ENCODE results near the gene LRWD1. TPM values are rescaled to one million over a fixed set of nuclear protein-coding genes. Genes with fewer than 3 reads are reported as not detected.

The LRWD1 gene
- total RNA-seq, 1 experiment from 2014 or later, result 55.8 TPM

- peak; percentile 60 for ATAC-seq
- H3K4me3 ChIP-seq (ENCODE audit: low read depth in 2 of 2, low read length in 2 of 2), result no peak overlapping the region
Observed at GRCh38 chr7:102451371-102452054, 13.3 kb upstream of the LRWD1 start.

GRCh38 chr7:102452451-102452850, 12.3 kb upstream of the LRWD1 start:
- Histone ChIP-seq H3K9me3 (ENCODE audit: control insufficient read depth, insufficient read depth, low read depth, low read length) (no peaks in the 10 kb centered on the region), H3K36me3 (ENCODE audit: control insufficient read depth, insufficient read depth, low read length) (no peaks in the 10 kb centered on the region), H3K27ac (ENCODE audit: low read length) (no peak overlapping the region), H3K4me1 (ENCODE audit: control insufficient read depth, insufficient read depth, low read length) (peaks cover 9% of the 10 kb centered on the region), H3K27me3 (ENCODE audit: control insufficient read depth, insufficient read depth, low read length) (no peaks in the 10 kb centered on the region), H3K4me3 (ENCODE audit: low read depth in 2 of 2, low read length in 2 of 2) (no peak overlapping the region)
- ChIA-PET POLR2A (no interaction called here), CTCF (interaction anchor here (0.7 kb wide), 1 partner anchor 178 kb away, joined by 3 read pairs; no protein-coding TSS in a partner anchor)
- intact Hi-C loops (cut with micrococcal nuclease; ENCODE audit: unreplicated experiment) (no loop called here), in situ Hi-C loops (cut with HindIII; ENCODE audit: low pct_unique_long_range_greater_than_20kb, low sequenced_read_pairs) (no loop called here)
- BruUV-seq (replicated peaks), result no TSS peak
- TF ChIP-seq SIN3A (IDR thresholded peaks at IDR 0.05; ENCODE audit: borderline replicate concordance, insufficient read depth, low read depth, low read length), result no peak
- DNase-seq (ENCODE audit: low read depth, low spot score) (no peak), ATAC-seq (no peak)

More at GRCh38 chr7:102451371-102452054, 13.3 kb upstream of the LRWD1 start:
- intact Hi-C loops (cut with micrococcal nuclease; ENCODE audit: unreplicated experiment) (no loop called here), in situ Hi-C loops (cut with HindIII; ENCODE audit: low pct_unique_long_range_greater_than_20kb, low sequenced_read_pairs) (no loop called here)
- ChIA-PET POLR2A (no interaction called here), CTCF (interaction anchor here (0.7 kb wide), 1 partner anchor 269 kb away, joined by 5 read pairs; no protein-coding TSS in a partner anchor)
- Histone ChIP-seq H3K36me3 (ENCODE audit: control insufficient read depth, insufficient read depth, low read length) (no peaks in the 10 kb centered on the region), H3K9me3 (ENCODE audit: control insufficient read depth, insufficient read depth, low read depth, low read length) (no peaks in the 10 kb centered on the region), H3K27ac (ENCODE audit: low read length) (no peak overlapping the region), H3K4me1 (ENCODE audit: control insufficient read depth, insufficient read depth, low read length) (peaks cover 7% of the 10 kb centered on the region), H3K27me3 (ENCODE audit: control insufficient read depth, insufficient read depth, low read length) (no peaks in the 10 kb centered on the region)
- no TSS peak for BruUV-seq (replicated peaks)
- TF ChIP-seq SIN3A (IDR thresholded peaks at IDR 0.05; ENCODE audit: borderline replicate concordance, insufficient read depth, low read depth, low read length) (no peak), REST (IDR thresholded peaks at IDR 0.05; ENCODE audit: insufficient read depth in 1 of 2, low read depth in 2 of 2, low read length in 1 of 2) (no peak), POLR2AphosphoS5 (IDR thresholded peaks at IDR 0.05; ENCODE audit: low read depth, low read length) (no peak), TCF7L2 (IDR thresholded peaks at IDR 0.05; ENCODE audit: low read depth, low read length) (no peak)
- TF ChIP-seq, protein P1, sequence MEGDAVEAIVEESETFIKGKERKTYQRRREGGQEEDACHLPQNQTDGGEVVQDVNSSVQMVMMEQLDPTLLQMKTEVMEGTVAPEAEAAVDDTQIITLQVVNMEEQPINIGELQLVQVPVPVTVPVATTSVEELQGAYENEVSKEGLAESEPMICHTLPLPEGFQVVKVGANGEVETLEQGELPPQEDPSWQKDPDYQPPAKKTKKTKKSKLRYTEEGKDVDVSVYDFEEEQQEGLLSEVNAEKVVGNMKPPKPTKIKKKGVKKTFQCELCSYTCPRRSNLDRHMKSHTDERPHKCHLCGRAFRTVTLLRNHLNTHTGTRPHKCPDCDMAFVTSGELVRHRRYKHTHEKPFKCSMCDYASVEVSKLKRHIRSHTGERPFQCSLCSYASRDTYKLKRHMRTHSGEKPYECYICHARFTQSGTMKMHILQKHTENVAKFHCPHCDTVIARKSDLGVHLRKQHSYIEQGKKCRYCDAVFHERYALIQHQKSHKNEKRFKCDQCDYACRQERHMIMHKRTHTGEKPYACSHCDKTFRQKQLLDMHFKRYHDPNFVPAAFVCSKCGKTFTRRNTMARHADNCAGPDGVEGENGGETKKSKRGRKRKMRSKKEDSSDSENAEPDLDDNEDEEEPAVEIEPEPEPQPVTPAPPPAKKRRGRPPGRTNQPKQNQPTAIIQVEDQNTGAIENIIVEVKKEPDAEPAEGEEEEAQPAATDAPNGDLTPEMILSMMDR (IDR thresholded peaks at IDR 0.05), result no peak
- DNase-seq (ENCODE audit: low read depth, low spot score), result no peak

GRCh38 chr7:102453319-102453718, 11.5 kb upstream of the LRWD1 start:
- no TSS peak for BruUV-seq (replicated peaks)
- Histone ChIP-seq H3K36me3 (ENCODE audit: control insufficient read depth, insufficient read depth, low read length) (no peaks in the 10 kb centered on the region), H3K9me3 (ENCODE audit: control insufficient read depth, insufficient read depth, low read depth, low read length) (no peaks in the 10 kb centered on the region), H3K4me3 (ENCODE audit: low read depth in 2 of 2, low read length in 2 of 2) (no peak overlapping the region), H3K4me1 (ENCODE audit: control insufficient read depth, insufficient read depth, low read length) (peaks cover 9% of the 10 kb centered on the region), H3K27me3 (ENCODE audit: control insufficient read depth, insufficient read depth, low read length) (no peaks in the 10 kb centered on the region), H3K27ac (ENCODE audit: low read length) (no peak overlapping the region)
- no peak for TF ChIP-seq TCF7L2 (IDR thresholded peaks at IDR 0.05; ENCODE audit: low read depth, low read length)
- no peak for TF ChIP-seq SIN3A (IDR thresholded peaks at IDR 0.05; ENCODE audit: borderline replicate concordance, insufficient read depth, low read depth, low read length)
- no peak for TF ChIP-seq POLR2AphosphoS5 (IDR thresholded peaks at IDR 0.05; ENCODE audit: low read depth, low read length)
- TF ChIP-seq REST (IDR thresholded peaks at IDR 0.05; ENCODE audit: insufficient read depth in 1 of 2, low read depth in 2 of 2, low read length in 1 of 2), result no peak
- TF ChIP-seq, protein P1 (IDR thresholded peaks at IDR 0.05), result no peak
- intact Hi-C loops (cut with micrococcal nuclease; ENCODE audit: unreplicated experiment), result no loop called here
- in situ Hi-C loops (cut with HindIII; ENCODE audit: low pct_unique_long_range_greater_than_20kb, low sequenced_read_pairs), result no loop called here
- ATAC-seq (no peak), DNase-seq (ENCODE audit: low read depth, low spot score) (no peak)
- ChIA-PET POLR2A (no interaction called here), CTCF (interaction anchor here (0.7 kb wide), 1 partner anchor 179 kb away, joined by 3 read pairs; no protein-coding TSS in a partner anchor)
